ENCODE data around the gene TRPM1.

The TRPM1 gene

GRCh38 chr15:31016446-31016915 is 85.0 kb downstream of the TRPM1 start:
- DNase-seq (ENCODE audit: low read depth): no peak

- DNase-seq (ENCODE audit: low read depth): no peak
Measured at GRCh38 chr15:31014608-31014925, 87.0 kb downstream of the TRPM1 start.

GRCh38 chr15:31013863-31014607 is 87.5 kb downstream of the TRPM1 start:
- no peak for DNase-seq (ENCODE audit: low read depth)

GRCh38 chr15:31012455-31012854 is 89.1 kb downstream of the TRPM1 start:
- no peak for DNase-seq (ENCODE audit: low read depth)

- no peak for DNase-seq (ENCODE audit: low read depth)
Measured at GRCh38 chr15:31010036-31010435, 91.5 kb downstream of the TRPM1 start.

GRCh38 chr15:31005660-31006059 is 95.9 kb downstream of the TRPM1 start:
- no peak for DNase-seq (ENCODE audit: low read depth)

GRCh38 chr15:31004220-31004733 is 97.2 kb downstream of the TRPM1 start:
- DNase-seq (ENCODE audit: low read depth): peak; percentile 69

GRCh38 chr15:31001702-31002101 is 99.8 kb downstream of the TRPM1 start:
- no peak for DNase-seq (ENCODE audit: low read depth)

GRCh38 chr15:30999729-31000128 is 101.8 kb downstream of the TRPM1 start:
- no peak for DNase-seq (ENCODE audit: low read depth)

- no peak for DNase-seq (ENCODE audit: low read depth)
Measured at GRCh38 chr15:30997270-30997669, 104.3 kb downstream of the TRPM1 start.

- DNase-seq (ENCODE audit: low read depth): no peak
Measured at GRCh38 chr15:30992249-30992864, 109.2 kb downstream of the TRPM1 start.

GRCh38 chr15:30991255-30992235 is 110.0 kb downstream of the TRPM1 start, which contains the start of gene MTMR10:
TSS of gene MTMR10 (minus strand) at chr15:30991628. CDS start at chr15:30991506, 122 bp downstream.
- DNase-seq (ENCODE audit: low read depth): peak; percentile 42

- no peak for DNase-seq (ENCODE audit: low read depth)
Measured at GRCh38 chr15:30990446-30991254, 110.9 kb downstream of the TRPM1 start.

GRCh38 chr15:30990036-30990435 is 111.5 kb downstream of the TRPM1 start:
- no peak for DNase-seq (ENCODE audit: low read depth)

- no peak for DNase-seq (ENCODE audit: low read depth)
Measured at GRCh38 chr15:30985081-30985531, 116.4 kb downstream of the TRPM1 start.

- DNase-seq (ENCODE audit: low read depth): no peak
Measured at GRCh38 chr15:30984542-30984941, 117.0 kb downstream of the TRPM1 start.

- no peak for DNase-seq (ENCODE audit: low read depth)
Measured at GRCh38 chr15:30984118-30984517, 117.4 kb downstream of the TRPM1 start.

GRCh38 chr15:30979457-30979856 is 122.1 kb downstream of the TRPM1 start:
- DNase-seq (ENCODE audit: low read depth): no peak

GRCh38 chr15:30978328-30978727 is 123.2 kb downstream of the TRPM1 start:
- no peak for DNase-seq (ENCODE audit: low read depth)

- no peak for DNase-seq (ENCODE audit: low read depth)
Measured at GRCh38 chr15:30974112-30974511, 127.4 kb downstream of the TRPM1 start.

GRCh38 chr15:30973379-30973778 is 128.1 kb downstream of the TRPM1 start:
- DNase-seq (ENCODE audit: low read depth): no peak
